ENCODE results near the gene SMARCC1.
A peak's percentile ranks its signal among the peaks of the same experiment; 100 is the strongest.
"Not testable (repeated sequence)": the region's sequence is repeated elsewhere in the genome, so short reads cannot be mapped to it uniquely, and the experiment has no call there.

The SMARCC1 gene

GRCh38 chr3:47766186-47766585 lies 15.5 kb downstream of the SMARCC1 start:
- no peak for DNase-seq

DNA sequence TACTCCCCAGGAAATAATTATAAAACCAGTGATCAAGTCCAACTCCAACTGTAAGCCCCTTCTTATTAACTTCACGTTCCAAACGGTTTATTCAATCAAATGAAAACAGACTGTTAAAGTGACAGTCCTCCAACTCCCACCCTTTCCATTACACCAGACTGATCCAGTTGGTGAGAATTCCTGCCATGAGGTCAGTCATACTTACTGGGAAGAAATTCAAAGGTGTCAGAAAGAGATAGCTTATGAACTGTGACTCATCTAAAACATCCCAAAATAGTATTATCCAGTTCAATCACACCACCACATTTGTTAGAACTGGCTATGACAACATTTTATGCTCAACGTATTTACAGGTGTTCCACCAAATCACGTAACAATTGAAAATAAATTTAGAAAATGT lies 19.5 kb downstream of the SMARCC1 start:
- DNase-seq: no peak

GRCh38 chr3:47761046-47761445 lies 20.6 kb downstream of the SMARCC1 start:
- no peak for DNase-seq

GRCh38 chr3:47760207-47760606 lies 21.5 kb downstream of the SMARCC1 start:
- DNase-seq: not testable (repeated sequence)

DNA sequence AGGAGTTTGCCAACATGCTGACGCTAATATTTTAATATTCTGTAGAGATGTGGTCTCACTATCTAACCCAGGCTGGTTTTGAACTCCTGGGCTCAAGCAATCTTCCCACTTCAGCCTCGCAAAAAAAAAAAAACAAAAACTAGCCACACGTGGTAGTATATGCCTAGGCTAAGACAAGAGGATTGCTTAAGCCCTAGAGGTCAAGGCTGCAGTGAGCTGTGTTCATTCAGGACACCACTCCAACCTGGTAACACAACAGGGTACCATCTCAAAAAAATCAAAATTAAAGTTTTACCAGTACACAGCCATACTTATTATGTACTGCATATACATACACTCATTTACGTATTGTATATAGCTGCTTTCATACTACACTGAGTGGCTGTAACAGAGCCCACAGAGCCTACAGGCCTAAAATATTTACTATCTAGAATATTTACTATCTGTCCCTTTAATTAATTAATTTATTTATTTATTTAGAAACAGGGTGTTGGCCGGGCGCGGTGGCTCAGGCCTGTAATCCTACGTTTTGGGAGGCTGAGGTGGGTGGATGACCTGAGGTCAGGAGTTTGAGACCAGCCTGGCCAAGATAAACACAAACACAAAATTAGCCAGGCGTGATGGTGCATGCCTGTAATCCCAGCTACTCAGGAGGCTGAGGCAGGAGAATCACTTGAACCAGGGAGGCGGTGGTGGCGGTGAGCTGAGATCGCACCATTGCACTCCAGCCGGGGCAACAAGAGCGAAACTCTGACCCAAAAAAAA lies 23.2 kb downstream of the SMARCC1 start:
- no peak for DNase-seq

DNA sequence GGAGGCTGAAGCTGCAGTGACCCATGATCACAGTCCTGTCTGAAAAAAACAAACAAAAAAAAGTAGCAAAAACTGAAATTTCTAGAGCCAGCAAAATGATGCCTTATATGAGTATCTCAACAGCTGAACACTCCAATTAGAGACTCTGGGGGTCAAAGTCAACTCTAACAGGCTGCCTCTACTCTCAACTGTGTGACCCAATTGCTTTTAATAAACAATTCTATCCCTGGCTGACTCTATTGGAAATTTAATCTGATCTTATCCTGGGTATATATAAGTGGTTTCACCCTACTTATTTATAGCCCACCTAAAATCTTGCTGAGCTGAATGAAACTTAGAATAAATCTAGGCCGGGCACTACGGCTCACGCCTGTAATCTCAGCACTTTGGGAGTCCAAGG lies 29.0 kb downstream of the SMARCC1 start:
- DNase-seq: no peak

DNA sequence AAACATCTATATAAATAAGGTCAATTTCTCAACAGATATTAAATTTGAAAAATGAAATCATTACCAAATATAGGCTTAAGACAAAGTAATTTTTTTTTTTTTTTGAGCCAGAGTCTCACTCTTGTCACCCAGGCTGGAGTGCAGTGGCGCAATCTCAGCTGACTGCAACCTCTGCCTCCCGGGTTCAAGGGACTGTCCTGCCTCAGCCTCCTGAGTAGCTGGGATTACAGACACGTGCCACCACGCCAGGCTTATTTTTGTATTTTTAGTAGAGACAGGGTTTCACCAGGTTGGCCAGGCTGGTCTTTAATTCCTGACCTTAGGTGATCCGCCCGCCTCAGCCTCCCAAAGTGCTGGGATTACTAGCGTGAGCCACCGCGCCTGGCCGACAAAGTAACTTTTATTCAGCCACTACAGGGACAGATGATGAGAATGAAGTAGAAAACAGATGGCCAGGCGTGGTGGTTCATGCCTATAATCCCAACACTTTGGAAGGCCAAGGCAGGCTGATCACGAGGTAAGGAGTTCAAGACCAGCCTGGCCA lies 30.8 kb downstream of the SMARCC1 start:
- DNase-seq: not testable (repeated sequence)

DNA sequence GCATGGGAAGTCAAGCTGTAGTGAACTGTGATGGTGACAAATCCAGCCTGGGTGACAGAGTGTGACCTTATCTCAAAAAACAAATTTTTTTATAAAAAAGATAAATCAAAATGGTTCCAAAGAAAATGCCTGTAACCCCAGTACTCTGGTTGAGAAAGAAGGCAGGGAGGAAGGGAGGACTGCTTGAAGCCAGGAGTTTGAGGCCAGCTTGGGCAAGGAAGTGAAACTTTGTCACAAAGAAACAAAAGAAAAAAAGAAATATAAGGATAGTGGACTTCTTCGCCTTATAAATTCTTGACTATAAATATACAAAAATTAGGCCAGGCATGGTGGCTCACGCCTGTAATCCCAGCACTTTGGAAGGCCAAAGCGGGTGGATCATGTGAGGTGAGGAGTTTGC lies 34.1 kb downstream of the SMARCC1 start:
- peak; percentile 19 for DNase-seq

DNA sequence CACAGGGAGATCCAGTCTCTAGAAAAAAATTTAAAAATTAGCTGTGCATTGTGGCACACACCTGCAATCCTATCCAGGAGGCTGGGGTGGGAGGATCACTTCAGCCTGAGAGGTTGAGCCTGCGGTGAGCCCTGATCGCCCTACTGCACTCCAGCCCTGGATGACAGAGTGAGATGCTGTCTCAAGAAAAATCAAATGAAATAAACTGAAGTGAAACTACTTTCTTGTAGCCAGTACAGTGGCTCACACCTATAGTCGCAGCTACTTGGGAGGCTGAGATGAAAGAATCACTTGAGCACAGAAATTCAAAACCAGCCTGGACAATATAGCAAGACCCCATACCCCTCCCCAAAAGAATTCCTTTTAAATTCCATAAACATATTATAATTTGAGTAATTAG lies 35.4 kb downstream of the SMARCC1 start:
- no peak for DNase-seq

- DNase-seq: no peak
Measured at GRCh38 chr3:47743855-47744254, 37.8 kb downstream of the SMARCC1 start.

- DNase-seq: peak; percentile 43
Measured at GRCh38 chr3:47743352-47743751, 38.3 kb downstream of the SMARCC1 start.

DNA sequence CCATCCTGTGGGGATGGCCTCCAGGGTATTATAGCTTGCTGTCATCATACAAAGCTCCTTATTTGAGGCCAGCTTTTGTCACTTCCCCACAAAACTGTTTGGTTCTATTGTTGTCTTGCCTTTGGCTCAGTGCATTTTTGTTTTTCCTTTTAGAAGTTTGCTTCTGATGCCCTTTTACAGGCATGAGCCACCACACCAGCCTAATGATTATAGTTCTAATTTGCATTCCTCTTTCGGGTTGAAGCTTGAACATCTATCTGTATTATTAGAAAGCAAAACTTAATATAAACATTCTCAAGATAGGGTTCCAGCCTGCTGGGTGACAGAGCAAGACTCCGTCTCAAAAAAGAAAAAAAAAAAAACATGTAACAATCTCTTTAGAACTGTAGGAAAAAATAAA lies 39.8 kb downstream of the SMARCC1 start:
- DNase-seq: no peak

- DNase-seq: no peak
Measured at GRCh38 chr3:47732143-47732542, 49.5 kb downstream of the SMARCC1 start.

- no peak for DNase-seq
Measured at GRCh38 chr3:47731061-47731460, 50.6 kb downstream of the SMARCC1 start.

DNA sequence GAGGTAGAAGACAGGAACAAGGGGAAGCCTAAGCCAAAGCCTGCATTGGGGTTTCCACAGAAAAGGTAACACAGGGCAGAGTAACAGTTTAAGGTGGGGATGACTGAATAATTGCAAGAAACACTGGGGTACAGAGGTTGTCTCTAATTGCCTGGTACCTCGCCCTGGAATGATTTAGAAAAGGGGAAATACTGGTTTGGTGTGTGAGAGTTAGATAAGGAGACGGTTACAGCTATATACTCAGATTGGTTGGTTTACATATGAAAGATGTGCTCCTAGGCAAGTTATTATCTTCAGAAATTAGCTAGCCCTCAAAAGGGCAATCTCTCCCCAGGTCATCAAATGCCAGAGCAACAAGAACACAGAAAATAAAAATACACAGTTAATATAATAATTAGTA lies 58.8 kb downstream of the SMARCC1 start:
- DNase-seq: peak; percentile 94

DNA sequence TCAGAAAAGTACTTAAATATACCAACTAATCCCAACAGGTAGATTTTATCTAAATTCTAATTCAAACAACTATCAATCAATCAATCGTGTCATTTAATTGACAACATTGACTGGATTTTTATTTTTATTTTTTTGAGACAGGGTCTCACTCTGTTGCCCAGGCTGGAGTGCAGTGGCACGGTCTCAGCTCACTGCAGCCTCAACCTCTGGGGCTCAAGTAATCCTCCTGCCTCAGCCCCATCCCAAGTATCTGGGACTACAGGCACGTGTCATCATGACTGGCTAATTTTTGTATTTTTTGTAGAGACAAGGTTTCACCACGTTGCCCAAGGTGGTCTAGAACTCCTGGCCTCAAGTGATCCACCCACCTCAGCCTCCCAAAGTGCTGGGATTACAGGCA lies 64.2 kb downstream of the SMARCC1 start:
- not testable (repeated sequence) for DNase-seq

DNA sequence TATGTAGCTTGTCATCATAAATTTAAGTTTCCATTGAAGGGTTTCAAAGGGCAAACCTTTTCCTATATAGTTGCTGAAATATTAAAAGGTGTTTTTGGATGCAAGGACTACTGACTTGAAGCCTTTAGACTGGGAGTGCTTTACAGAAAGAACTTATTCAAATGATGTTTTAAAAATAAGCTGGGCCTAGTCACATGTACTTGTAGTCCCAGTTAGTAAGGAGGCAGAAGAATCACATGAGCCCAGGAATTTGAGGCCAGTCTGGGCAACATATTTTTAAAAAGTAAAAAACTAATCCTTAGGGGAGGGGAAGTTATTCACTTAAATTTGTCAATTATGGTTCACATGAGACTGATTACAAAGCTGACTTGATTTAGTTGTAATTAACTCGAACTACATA lies 65.0 kb downstream of the SMARCC1 start:
- DNase-seq: no peak

DNA sequence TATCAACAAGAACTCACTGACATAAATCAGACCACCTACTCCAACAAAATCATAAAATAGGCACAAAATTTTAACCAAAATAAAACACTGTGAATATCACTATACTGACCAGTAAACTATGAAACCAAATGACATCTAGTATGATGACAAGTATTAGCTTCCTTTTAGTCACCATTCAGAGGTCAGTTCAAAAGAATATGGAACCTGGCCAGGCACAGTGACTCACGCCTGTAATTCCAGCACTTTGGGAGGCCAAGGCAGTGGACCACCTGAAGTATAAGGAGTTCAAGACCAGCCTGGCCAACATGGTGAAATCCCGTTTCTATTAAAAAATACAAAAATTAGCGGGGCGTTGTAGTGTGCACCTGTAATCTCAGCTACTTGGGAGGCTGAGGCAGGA lies 65.8 kb downstream of the SMARCC1 start:
- no peak for DNase-seq

DNA sequence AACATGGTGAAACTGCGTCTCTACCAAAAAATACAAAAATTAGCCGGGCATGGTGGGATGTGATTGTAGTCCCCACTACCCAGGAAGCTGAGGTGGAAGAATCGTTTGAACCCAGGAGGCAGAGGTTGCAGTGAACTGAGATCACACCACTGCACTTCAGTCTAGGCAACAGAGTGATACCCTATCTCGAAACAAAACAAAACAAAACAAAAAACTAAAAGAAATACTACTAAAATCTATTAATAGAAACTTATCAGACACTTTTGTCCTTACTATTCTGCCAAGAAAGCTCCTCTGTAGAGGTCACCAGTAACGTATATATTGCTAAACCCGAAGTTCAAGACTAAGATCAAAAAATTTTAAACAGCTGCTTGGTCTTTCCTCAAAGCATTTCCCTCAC lies 67.1 kb downstream of the SMARCC1 start:
- DNase-seq: no peak

GRCh38 chr3:47713655-47714054 lies 68.0 kb downstream of the SMARCC1 start:
- no peak for DNase-seq

DNA sequence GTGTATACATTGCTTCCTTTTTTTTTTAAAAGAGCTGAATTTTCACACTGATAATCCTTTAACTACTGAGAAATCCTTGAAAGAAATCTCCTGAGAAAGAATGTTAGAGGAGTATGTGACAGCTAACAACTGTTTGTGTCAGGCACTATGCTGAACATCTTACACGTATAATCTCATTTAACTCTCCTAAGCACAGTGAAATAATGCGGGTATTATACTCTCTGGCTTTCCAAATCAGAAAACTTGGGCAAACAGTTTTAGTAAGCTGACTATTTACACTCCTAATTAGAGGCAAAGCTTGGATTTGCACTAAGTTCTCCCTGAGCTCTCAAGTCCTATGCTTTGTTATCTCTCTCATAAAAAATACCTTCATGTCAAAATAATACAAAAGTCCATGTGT lies 69.3 kb downstream of the SMARCC1 start:
- DNase-seq: no peak

GRCh38 chr3:47711596-47711995 lies 70.1 kb downstream of the SMARCC1 start:
- DNase-seq: no peak

- DNase-seq: no peak
Measured at GRCh38 chr3:47705391-47705790, 76.3 kb downstream of the SMARCC1 start.

- DNase-seq: no peak
Measured at GRCh38 chr3:47704237-47704612, 77.5 kb downstream of the SMARCC1 start.

- DNase-seq: no peak
Measured at GRCh38 chr3:47701388-47701787, 80.3 kb downstream of the SMARCC1 start.

Data from hematopoietic multipotent progenitor cell treated with erythropoietin and hydrocortisone succinate and interleukin-3 and kit ligand, for 4 days (in vitro differentiated cells).